Retina (tissue), 1 donor: ENCODE measurements around the gene STMND1.
"Not testable (repeated sequence)": the region's sequence is repeated elsewhere in the genome, so short reads cannot be mapped to it uniquely, and the experiment has no call there.

Experiments used
- DNase-seq: peaks from one replicate; pipeline ENCODE4 v3.0.0-alpha.2; 2016

Gene STMND1

DNA sequence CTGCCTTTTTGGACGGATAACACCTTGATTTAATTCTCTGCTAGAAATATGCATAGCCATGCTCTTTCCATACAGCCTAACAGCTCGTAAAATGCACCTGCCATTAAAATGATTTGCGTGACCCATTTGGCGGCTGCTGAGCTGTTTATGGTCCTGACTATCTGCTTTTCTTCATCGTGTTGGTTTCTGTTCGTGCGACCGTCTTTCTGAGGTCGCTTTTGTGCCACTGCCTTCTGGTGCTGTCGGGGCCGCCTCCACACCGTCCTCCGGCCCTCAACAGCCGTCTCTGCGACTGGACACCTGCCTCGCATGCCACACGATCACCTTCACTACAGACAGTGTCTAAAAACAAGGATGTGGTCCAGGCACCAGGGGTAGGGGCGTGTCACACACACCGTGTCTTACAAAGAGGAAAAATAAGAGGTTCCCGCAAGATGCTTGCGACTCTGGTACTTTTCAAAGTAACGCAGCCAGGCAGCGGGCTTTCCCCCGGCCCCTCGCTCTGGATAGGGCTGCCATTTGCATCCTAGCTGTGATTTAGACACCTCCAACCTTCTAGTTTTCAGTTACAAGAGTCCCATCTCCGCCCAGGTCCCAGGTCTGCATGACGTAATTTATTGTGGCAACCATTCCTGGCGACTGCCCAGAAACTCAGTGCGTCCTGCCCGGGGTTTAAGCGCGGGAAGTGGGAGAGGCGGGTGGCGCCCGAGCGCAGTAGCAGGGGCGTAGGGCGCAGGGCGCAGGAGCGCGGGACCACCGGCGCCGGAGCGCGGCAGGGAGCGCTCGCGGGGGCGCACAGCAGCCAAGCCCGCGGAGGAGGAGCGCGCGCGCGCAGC, at the start of gene STMND1:
STMND1 (plus strand) TSS at position 629 of the 836 bp plus-strand sequence. CDS start 208 bp downstream, outside the sequence.
- peak; percentile 71 for DNase-seq

DNA sequence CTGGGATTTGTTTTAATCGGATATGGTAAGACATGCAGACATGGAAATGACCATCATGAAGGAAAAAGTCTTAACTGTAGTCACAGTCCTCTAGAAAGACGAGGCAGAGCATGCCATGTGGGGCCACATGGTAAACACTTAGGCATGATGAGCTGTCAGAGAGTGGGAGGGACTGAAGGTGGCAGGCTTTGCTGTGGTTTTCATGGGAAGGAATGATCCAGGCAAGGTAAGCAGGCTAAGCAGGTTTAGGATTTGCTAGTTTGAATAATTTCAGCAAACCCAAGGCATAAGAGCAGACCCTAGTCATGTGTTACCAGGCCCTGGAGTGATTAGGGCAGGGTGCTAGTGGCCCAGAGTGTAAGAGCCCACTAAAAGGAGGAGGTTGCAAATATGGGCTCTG, 47.2 kb upstream of the STMND1 start:
- no peak for DNase-seq

DNA sequence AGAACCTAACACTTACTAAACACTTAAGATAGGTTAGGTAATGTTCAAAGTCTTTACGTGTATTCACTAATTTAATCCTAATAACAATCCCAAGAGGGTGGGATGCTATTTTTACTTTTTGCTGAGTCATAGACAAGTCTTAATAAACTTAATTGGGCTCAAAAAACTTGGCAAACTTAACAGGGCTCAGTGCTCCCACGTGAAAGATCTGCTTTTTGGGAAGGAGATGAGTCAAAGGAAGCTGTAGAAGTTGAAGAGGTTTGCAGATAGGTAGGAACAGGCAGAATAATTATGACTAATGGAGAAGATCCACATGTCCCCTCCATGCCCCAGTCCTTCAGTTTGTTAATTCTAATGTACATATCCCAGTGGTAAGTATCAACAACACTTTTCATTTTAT, 44.5 kb upstream of the STMND1 start:
- DNase-seq: no peak

DNA sequence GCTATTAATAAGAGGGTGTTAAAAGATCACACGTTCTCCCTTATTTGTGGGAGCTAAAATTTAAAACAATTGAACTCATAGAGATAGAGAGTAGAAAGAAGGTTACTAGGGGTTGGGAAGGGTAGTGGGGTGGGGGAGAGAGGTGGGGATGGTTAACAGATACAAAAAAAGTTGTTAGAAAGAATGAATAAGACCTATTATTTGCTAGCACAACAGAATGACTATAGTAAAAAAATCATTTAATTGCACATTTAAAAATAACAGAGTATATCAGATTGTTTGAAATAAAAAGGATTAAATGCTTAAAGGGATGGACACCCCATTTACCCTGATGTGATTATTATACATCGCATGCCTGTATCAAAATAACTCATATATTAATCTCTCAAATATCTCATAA, 43.3 kb upstream of the STMND1 start:
- no peak for DNase-seq

DNA sequence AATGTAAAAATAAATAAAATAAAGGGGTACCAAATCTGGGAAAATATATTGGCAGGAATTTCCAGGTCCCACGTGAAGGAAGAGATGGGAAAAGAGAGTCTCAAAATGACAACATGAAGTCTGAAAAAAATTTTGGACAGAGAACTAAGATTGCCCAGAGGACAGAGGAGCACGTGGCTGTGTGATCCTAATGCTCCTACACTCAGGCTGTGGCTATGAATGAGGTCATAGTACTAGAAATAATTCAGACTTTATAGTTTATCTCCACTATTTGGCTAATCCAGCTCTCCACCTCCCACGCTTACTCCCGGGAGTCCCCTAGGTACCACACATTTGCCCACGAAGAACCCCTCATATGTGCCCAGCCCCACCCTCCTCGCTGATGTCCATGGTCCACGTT, 42.8 kb upstream of the STMND1 start:
- no peak for DNase-seq

DNA sequence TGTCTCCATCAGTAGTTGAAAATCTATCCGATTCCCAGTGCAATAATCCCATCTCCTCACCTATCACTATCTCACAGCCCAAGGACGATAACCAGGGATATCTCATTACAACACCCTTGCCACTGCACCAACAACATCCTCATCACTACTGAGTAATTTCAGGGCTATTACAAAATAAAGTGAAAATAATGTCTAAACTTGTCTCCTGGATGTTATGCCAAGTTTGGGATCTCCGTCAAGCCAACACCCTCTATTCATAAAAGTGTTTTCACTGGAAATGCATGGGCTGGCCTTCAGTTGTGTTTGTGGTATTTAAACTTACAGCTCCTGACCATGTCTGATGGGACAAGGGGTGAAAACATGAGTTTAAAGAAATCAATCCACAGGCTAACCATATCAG, 42.0 kb upstream of the STMND1 start:
- DNase-seq: no peak

DNA sequence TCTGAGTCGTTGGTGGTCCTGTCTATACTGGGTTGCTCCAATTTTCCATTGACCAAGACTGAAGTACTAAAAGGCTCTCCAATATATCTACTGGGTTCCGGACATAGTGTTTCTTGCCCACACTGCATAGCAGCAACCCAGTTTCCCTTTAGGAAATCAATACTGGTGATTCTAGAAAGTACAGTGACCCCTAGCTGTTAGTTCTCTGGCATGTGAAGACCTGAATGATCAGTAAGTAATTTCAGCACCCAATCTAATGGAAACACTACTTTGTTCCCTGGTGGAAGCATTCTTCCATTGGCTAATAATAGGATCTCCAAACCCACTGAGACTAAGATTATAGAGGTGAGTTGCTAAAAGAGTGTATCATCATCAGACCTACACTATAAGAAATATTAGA, 40.8 kb upstream of the STMND1 start:
- no peak for DNase-seq

DNA sequence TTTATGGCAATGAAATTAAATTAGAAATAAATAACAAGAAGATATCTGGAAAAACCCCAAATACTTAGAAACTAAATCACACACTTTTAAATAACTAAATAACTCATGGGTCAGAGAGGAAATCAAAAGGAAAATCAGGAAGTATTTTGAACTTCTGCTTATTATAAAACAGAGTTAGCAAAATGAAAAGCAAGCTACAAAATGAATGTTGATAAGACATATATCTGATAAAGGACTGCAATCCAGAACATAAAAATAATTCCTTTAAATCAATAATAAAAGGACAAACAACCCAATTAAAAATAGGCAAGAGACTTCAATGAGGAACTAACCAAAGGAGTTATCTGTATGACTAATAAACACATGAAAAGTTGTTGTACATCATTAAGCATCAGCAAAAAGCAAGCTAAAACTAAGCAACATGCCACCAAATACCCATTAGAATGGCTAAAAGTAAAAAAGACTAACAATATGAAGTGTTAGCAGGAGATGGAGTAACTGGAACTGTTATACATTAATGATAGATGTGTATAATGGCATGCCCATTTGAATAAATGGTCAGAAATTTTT, 38.9 kb upstream of the STMND1 start:
- no peak for DNase-seq

DNA sequence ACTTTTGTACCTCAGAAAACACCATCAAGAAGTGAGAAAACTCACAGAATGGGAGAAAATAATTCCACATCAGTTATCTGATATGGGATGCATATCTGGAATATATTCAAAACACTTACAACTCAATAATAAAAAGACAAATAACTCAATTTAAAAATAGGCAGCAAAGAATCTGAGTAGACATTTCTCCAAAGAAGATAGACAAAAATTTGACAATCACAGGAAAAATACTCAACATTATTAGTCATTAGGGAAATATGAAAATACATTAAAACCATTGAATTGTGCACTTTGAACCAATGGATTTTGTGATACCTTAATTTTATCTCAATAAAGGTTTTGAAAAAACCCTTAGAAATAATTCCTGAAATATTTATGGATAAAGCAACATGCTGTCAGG, 36.9 kb upstream of the STMND1 start:
- DNase-seq: no peak

DNA sequence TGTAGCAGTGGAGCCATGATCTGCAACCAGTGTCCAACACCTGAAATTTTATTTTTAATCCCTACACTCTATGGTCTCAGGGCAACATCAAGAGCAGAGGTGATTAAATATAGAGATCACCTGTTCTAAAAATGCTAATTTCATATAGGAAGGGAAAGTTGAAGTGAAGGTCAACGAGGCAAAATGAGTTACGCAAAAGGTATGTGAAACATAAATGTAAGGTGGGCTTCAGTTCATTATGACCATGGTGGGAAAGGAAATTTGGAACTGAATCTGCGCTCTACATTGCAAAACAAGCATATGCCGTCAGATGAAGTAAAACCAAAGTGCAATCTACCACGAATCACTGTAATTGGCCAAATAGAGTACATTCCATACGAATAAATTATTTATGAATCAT, 35.2 kb upstream of the STMND1 start:
- no peak for DNase-seq

DNA sequence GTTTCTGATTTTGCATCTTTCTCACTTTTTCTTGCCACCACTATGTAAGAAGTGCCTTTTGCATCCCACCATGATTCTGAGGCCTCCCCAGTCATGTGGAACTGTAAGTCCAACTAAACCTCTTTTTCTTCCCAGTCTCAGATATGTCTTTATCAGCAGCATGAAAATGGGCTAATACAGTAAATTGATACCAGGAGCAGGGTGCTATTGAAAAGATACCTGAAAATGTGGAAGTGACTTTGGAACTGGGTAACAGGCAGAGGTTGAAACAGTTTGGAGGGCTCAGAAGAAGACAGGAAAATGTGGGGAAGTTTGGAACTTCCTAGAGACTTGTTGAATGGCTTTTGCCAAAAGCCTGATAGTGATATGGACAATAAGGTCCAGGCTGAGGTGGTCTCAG, 32.9 kb upstream of the STMND1 start:
- not testable (repeated sequence) for DNase-seq

DNA sequence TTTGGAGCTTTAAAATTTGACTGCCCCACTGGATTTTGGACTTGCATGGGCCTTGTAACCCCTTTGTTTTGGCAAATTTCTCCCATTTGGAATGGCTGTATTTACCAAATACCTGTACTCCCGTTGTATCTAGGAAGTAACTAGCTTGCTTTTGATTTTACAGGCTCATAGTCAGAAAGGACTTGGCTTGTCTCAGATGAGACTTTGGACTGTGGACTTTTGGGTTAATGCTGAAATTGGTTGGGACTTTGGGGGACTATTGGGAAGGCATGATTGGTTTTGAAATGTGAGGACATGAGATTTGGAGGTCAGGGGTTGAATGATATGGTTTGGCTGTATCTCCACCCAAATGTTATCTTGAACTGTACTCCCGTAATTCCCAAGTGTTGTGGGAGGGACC, 31.4 kb upstream of the STMND1 start:
- not testable (repeated sequence) for DNase-seq

DNA sequence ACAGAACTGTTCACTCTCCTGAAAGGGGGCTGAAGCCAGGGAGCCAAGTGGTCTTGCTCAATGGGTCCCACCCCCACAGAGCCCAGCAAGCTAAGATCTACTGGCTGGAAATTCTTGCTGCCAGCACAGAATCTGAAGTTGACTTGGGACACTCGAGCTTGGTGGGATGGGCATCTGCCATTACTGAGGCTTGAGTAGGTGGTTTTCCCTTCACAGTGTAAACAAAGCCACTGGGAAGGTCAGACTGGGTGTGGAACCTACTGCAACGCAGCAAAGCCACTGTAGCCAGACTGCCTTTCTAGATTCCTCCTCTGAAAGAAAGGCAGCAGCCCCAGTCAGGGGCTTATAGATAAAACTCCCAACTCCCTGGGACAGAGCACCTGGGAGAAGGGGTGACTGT, 28.3 kb upstream of the STMND1 start:
- DNase-seq: not testable (repeated sequence)

DNA sequence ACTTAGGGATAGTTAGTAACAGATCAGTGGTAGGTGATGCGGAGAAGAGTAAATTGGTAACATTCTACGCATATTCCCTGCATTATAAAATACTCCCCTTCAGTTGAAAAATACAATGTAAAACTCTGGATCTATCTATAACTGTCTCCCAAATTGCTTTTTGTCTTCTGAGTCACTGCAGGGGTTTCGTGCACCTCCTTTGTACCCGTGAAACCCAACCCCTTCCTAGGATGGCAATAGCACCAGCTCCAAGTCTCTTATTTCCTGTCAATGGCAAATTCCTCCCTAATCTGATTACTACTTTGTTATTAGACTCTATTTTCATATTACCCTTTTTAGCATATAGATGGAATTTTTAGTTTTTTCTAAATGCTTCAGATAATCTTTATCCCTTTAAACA, 20.6 kb upstream of the STMND1 start:
- DNase-seq: no peak

DNA sequence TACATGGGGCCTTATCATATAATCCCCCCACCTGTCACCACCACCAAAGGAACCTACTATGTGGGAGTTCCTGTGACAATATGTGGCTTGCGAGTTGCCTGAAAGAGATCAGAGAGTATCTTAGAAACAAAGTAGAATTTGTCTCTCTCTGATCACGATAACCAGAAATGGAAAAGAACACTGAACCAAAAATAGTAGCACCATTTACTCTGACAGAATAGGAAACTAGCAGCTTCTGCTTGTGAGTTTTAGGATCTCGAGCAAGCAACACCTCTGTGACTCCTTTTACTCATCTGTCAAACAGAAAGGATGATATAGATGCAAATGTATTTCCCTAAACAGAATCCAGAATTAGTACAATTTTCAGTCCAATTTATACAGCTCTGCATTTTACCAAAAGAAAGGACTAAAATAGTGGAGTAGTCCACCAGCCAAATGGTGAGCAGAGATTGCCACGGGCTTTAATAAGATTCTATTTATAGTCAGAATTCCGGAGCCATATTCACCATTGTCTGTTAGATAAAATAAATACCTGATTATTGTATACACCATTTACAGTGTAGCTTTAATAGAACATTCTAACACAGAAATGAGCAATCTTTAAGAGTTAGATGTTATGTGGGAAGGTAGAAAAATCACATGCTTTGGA, 19.9 kb upstream of the STMND1 start:
- DNase-seq: no peak

DNA sequence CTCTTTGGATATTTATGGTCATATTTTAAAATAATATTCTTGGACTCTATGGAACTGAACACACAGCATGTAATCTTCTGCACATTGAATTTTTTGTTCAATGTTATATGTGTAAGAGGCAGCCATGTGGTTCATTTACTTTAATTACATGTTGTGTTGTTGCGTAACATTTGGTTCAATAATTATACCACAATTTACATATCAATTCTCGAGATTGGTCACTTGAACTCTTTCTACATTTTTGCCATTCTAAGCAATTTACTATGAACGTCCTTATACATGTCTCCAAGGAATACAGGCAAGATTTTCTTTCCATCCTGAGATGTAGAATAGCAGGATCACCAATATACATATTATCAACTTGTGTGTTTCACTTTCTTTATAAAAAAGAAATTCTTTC, 18.5 kb upstream of the STMND1 start:
- DNase-seq: no peak

DNA sequence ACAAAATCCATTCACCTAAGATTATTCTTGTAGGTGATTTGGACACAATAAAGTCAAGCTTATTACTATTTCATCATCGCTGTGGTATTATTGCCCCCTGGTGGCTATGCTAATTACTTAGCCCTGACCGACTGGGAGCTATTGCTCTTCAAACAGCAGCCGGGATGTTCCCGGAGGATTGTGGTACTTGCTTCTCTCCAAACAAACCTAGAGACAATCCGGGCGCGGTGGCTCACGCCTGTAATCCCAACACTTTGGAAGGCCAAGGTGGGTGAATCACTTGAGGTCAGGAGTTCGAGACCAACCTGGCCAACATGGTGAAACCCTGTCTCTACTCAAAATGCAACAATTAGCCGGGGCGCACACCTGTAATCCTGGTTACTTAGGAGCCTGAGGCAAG, 15.4 kb upstream of the STMND1 start:
- no peak for DNase-seq

DNA sequence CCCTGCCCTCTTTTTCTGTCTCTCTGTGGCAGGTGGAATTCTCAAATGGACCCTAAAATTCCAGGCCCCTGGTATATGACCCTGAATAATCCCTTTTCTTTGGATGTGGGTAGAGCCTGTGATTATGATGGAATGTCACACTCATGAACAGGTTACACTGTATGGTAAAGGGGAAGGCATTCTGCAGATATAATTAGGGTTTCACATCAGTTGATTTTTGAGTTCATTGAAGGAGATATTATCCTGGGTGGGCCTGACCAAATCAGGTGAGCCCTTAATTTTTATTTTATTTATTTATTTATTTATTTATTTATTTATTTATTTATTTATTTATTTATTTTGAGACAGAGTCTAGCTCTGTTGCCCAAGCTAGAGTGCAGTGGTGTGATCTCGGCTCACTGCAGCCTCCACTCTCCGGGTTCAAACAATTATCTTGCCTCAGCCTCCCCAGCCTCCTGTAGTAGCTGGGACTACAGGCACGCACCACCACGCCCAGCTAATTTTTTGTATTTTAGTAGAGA, 13.7 kb upstream of the STMND1 start:
- DNase-seq: no peak

DNA sequence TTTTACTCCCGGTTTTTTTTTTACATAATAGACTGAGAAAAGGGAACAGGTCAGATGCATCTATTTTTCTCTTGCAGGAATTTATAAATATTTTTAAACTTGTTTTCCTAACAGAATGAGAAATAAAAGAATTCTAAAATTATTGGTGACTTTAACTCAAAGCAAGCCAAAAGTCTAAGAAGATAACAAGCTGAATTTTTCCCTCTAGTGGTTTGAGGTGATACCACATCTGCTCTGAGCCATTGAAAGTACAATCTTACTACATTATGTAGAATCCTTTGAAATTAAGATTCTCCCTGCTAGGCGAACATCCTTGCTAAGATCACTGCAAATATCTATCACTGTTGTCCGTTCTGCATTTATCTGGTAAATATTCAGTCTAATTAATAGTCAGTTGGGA, 10.7 kb upstream of the STMND1 start:
- no peak for DNase-seq

DNA sequence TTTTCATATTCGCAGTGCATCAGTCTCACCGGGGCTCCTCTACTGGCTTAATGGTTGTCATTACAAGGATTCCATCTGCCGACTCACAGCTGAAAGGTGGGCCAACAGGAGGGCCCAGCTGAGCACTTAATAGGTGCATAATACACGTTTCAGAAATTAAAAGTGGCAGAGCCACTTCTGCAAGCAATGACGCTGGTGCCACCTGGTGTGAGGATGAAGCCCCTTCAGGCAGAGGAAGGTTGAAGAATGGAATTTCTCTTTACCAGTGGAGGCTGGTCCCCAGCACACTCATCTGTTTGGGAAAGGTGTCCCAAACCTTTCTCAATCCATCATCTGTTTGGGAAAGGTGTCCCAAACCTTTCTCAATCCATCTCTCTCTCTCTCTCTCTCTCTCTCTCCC, 8.2 kb upstream of the STMND1 start:
- DNase-seq: no peak

DNA sequence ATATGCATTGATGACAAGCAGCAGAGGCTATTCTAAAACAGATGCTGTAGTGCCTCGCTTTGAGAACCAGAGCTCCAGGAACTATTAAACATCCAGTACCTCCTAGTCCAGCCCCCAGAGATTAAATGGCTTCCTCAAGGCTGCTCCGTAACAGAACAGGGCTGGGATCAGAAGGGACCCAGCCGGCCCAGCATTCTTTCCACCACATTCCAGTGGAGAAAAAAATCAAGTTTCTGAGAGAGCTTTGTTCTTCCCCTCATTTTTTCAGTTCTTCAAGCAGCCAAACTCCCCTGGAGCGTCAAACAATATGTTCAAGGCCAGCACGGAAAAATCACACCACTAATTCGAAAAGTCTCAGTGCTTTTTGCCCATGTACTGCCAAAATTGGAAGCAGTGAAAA, 5.8 kb upstream of the STMND1 start:
- no peak for DNase-seq

DNA sequence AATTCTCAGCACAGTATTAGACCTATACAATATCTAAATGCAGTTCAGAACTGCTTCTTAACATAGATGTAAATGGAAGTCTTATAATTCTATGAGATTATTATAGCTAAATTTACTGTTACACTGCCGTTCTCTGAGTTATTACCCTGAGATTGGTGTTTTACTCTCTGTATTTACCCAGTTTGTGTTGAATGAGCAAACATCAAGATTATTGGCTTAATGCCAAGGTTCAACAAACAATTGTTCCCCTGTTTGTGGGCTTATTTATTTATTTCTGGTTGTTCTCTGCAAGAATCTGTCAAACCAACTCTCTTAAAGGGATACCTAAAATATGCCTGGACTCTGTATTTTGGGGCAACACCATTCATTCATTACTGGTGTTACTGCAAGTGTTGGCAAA, 5.2 kb upstream of the STMND1 start:
- DNase-seq: no peak

DNA sequence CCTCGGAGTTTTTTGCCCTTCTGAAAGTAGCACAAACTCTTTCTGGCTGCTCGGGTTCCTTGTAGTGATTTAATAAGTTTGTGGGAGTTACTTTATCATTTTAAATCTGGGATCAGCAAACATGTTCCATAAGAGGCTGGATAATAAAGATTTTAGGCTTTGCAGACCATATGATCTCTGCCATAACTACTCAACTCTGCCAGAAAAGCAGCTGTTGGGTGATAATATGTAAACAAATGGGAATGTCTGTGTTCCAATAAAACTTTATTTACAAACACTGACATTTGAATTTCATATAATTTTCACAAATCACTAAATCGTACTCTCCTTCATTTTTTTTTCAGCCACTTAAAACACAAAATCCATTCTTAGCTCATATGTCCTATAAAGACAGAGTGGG, 3.9 kb upstream of the STMND1 start:
- DNase-seq: no peak

DNA sequence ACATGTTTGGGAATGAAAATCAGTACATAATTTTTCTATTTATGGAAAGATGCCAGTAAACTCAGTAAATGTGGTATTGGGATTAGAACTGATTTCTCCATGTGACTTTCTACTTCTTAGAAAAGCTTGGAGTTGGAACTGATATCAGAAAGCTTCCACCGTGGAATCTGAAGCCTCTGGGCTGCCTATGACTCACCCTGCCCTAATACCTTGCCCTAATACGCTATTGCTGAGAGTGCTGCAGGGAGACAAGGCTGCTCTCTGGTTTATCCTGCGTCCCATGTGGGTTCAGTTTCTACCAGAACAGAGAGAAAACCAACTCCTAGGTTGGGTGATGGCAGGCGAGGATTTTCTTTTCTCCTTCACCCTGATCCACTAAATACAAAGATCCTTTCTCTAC, 3.3 kb upstream of the STMND1 start:
- no peak for DNase-seq
